HFF-Myc (cell line): ENCODE results near the gene ACOD1.
"Not testable (repeated sequence)": the region's sequence is repeated elsewhere in the genome, so short reads cannot be mapped to it uniquely, and the experiment has no call there.

ENCODE experiments used
- DNase-seq: peaks from one replicate; pipeline ENCODE4 v3.0.0-alpha.2; 2011; ENCODE audit warnings: low read depth; ENCODE audit errors: extremely low read depth
- H3K4me3 ChIP-seq: replicated peaks from 2 replicates; pipeline ENCODE4 v1.5.1; 2011; ENCODE audit warnings: low read depth, mild to moderate bottlenecking, control low read depth, low read length
- TF ChIP-seq, protein P1 (sequence below): IDR thresholded peaks from 2 replicates; pipeline ENCODE4 v1.5.1; 2012; ENCODE audit warnings: mild to moderate bottlenecking, low read depth, low read length, control low read depth; ENCODE audit errors: missing control alignments

Gene ACOD1

DNA sequence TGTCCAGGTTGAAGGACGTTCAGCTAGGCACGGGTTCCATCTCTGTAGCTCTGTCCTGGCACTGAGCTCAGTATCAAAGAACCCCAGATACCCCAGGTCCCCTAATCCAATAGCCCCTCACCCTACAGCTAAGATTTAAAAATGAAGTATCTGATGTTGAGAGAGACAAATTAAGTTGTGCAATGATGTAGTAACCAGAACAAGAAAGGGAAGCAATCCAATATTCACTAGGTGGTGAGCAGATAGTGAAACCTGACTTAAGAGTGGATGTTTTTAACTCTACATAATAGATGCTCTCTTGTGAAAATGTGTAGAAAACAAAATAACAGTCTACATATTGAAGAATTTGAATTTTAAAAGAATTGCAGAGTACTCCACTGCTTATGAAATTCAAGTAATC lies 1.8 kb downstream of the ACOD1 start:
- no peak for DNase-seq
- H3K4me3 ChIP-seq = no peak overlapping the region
- TF ChIP-seq, protein P1, sequence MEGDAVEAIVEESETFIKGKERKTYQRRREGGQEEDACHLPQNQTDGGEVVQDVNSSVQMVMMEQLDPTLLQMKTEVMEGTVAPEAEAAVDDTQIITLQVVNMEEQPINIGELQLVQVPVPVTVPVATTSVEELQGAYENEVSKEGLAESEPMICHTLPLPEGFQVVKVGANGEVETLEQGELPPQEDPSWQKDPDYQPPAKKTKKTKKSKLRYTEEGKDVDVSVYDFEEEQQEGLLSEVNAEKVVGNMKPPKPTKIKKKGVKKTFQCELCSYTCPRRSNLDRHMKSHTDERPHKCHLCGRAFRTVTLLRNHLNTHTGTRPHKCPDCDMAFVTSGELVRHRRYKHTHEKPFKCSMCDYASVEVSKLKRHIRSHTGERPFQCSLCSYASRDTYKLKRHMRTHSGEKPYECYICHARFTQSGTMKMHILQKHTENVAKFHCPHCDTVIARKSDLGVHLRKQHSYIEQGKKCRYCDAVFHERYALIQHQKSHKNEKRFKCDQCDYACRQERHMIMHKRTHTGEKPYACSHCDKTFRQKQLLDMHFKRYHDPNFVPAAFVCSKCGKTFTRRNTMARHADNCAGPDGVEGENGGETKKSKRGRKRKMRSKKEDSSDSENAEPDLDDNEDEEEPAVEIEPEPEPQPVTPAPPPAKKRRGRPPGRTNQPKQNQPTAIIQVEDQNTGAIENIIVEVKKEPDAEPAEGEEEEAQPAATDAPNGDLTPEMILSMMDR = no peak

DNA sequence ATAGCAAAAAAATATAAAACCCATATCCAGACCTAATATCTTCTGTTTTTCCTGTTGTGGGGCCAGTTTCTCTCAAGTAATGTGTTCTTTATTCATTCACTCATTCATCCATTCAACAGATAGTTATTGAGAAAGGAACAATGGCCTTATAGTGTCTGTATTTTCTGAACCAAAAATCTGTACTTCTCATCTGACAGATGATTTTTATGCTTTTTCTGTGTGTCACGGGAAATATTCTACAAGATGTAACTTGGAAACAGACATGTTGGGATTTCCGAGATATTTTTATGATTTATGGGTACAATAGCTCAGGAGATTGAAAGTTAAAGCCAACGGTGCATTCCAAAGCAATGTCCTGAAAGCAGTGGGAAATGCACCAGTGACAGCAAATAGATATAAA lies 5.7 kb downstream of the ACOD1 start:
- H3K4me3 ChIP-seq = no peak overlapping the region
- no peak for DNase-seq
- TF ChIP-seq, protein P1 = no peak

DNA sequence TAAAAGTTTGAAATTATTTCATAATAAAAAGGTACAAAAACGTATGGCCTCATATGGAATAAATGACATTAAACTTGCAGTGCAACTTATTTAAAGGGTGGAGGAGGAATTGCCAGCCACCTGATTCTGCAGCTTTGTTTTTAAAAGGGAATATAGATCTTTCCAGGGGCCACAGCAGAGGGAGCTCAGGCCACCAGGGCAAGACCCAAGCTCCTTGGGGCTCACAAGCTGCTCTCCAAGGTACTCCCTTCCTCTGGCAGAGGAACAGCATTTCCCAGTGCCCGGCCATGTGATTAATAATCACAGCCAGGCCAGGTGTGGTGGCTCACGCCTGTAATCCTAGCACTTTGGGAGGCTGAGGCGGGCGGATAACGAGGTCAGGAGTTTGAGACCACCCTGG lies 6.2 kb downstream of the ACOD1 start:
- no peak for DNase-seq
- TF ChIP-seq, protein P1 = no peak
- no peak overlapping the region for H3K4me3 ChIP-seq

DNA sequence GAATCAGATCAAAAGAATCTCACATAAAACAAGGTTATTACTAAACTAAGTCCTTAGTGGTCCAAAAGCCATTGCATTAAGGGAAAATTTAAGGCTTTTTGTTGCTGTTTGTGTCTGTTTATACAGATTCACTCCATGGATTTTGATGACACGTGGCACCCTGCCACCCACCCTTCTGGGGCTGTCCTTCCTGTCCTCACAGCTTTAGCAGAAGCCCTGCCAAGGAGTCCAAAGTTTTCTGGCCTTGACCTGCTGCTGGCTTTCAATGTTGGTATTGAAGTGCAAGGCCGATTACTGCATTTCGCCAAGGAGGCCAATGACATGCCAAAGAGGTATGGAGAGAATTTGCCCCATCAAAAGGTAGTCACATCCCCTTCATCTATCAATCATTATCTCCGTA lies 6.9 kb downstream of the ACOD1 start:
- no peak for DNase-seq
- no peak overlapping the region for H3K4me3 ChIP-seq
- TF ChIP-seq, protein P1 = no peak

DNA sequence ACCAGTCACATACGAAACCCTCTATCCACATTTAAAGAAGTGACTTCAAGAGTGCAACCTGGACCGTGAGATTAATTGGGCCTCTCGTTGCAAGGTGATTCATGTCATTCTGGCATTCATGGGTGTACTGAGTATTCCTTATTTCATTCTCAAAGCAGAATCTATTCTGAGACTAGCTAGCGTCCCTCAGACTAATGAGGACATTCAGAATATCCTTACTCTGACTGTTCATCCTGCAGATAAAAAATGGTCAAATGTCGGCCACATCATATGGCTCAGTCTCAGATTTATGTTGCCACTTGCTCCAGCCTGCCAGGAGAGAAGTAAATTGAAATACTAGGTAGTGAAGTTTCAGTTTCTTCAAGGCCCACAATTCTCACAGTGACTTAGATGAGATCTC lies 7.3 kb downstream of the ACOD1 start:
- DNase-seq = no peak
- H3K4me3 ChIP-seq = no peak overlapping the region
- TF ChIP-seq, protein P1 = no peak

DNA sequence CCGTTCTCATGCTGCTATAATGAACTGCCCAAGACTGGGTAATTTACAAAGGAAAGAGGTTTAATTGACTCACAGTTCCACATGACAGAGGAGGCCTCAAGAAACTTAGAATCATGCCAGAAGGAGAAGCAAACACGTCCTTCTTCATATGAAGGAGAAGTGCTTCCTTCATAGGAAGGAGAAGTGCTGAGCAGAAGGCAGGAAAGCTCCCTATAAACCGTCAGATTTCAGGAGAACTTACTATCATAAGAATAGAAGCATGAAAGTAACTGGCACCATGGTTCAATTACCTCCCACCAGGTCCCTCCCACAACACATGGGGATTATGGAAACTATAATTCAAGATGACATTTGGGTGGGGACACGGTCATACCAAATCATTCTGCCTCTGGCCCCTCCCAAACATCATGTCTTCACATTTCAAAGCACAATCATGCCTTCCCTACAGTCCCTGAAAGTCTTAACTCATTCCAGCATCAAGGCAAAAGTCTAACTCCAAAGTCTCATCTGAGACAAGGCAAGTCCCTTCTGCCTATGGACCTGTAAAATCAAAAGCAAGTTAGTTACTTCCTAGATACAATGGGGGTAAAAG lies 10.6 kb downstream of the ACOD1 start:
- H3K4me3 ChIP-seq = no peak overlapping the region
- TF ChIP-seq, protein P1 = no peak
- DNase-seq = no peak

DNA sequence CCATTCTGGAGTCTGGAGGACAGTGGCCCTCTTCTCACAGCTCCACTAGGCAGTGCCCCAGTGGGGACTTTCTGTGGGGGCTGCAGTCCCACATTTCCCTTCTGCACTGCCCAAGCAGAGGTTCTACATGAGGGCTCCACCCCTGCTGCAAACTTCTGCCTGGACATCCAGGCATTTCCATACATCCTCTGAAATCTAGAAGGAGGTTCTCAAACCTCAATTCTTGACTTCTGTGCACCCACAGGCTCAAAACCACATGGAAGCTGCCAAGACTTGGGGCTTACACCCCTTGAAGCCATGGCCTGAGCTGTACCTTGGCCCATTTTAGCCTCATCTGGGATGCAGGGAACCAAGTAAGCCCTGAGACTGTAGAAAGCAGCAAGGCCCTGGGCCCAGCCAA lies 11.4 kb downstream of the ACOD1 start:
- not testable (repeated sequence) for H3K4me3 ChIP-seq, DNase-seq
